Measurements from ENCODE around the gene THBD. TPM values are rescaled to one million over a fixed set of nuclear protein-coding genes. Genes with fewer than 3 reads are reported as not detected.
A peak's percentile ranks its signal among the peaks of the same experiment; 100 is the strongest.

Gene THBD
- polyA plus RNA-seq, 1 experiment, result 0.04 TPM

DNA sequence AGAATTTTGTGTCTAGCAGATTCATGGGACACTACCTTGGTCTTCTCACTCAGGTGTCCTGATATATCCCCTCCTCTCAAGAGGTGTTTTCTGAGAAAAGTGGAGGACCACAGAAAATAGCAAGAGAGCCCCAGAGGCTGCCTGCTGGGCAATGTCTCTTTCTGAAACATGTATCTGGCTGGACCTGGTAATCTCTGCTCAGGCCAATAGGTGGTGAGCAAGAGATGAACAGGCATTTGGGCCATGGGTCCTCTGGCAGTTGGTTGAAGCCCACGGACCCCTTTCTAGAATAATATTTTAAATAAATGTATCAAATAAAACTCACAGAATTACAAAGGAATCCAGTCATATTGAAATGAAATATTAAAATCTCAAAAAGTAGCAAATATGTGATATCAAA lies 8.8 kb upstream of the THBD start:
- no peaks in the 10 kb centered on the region for H3K36me3 ChIP-seq (ENCODE audit: control insufficient read depth, insufficient read depth, low read length)
- H3K27me3 ChIP-seq (ENCODE audit: control insufficient read depth, insufficient read depth, low read length), result no peaks in the 10 kb centered on the region
- H3K4me3 ChIP-seq (ENCODE audit: low read depth, low read length), result no peak overlapping the region
- CTCF ChIA-PET, result interaction anchor here (1.2 kb wide), 1 partner anchor 177 kb away, joined by 5 read pairs; no protein-coding TSS in a partner anchor
- no peak for DNase-seq (ENCODE audit: low read depth)
- TF ChIP-seq, protein P1, sequence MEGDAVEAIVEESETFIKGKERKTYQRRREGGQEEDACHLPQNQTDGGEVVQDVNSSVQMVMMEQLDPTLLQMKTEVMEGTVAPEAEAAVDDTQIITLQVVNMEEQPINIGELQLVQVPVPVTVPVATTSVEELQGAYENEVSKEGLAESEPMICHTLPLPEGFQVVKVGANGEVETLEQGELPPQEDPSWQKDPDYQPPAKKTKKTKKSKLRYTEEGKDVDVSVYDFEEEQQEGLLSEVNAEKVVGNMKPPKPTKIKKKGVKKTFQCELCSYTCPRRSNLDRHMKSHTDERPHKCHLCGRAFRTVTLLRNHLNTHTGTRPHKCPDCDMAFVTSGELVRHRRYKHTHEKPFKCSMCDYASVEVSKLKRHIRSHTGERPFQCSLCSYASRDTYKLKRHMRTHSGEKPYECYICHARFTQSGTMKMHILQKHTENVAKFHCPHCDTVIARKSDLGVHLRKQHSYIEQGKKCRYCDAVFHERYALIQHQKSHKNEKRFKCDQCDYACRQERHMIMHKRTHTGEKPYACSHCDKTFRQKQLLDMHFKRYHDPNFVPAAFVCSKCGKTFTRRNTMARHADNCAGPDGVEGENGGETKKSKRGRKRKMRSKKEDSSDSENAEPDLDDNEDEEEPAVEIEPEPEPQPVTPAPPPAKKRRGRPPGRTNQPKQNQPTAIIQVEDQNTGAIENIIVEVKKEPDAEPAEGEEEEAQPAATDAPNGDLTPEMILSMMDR (IDR thresholded peaks at IDR 0.05; ENCODE audit: insufficient read depth, low read depth, low read length), result no peak
- POLR2A ChIA-PET, result interaction anchor here (0.6 kb wide), 1 partner anchor 310 kb away, joined by 3 read pairs; no protein-coding TSS in a partner anchor

DNA sequence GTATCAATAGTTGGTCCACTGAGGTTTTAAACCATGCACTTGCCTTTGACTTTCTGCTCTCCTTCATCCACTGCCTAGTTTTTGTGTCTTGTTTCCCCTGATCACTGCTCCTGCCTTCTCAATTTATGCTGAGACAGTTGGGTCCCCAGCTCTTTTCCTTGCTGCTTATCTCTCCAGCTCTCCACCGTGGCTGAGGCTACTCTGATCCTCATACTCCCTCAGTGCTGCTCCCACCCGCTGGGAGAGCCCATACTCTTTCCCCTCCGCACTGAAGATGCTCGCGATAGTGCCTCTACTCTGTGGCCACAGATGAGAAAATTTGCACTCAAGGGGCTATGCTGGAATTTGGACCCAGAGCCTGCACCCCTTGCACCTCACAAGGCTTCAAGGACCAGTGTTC lies 3.4 kb upstream of the THBD start:
- CTCF ChIA-PET, result interaction anchor here (1.1 kb wide), 1 partner anchor 183 kb away, joined by 3 read pairs; no protein-coding TSS in a partner anchor
- DNase-seq (ENCODE audit: low read depth), result no peak
- no peaks in the 10 kb centered on the region for H3K36me3 ChIP-seq (ENCODE audit: control insufficient read depth, insufficient read depth, low read length)
- peaks cover 18% of the 10 kb centered on the region for H3K27me3 ChIP-seq (ENCODE audit: control insufficient read depth, insufficient read depth, low read length)
- TF ChIP-seq, protein P1 (IDR thresholded peaks at IDR 0.05; ENCODE audit: insufficient read depth, low read depth, low read length), result no peak
- POLR2A ChIA-PET, result no interaction called here
- no peak overlapping the region for H3K4me3 ChIP-seq (ENCODE audit: low read depth, low read length)

DNA sequence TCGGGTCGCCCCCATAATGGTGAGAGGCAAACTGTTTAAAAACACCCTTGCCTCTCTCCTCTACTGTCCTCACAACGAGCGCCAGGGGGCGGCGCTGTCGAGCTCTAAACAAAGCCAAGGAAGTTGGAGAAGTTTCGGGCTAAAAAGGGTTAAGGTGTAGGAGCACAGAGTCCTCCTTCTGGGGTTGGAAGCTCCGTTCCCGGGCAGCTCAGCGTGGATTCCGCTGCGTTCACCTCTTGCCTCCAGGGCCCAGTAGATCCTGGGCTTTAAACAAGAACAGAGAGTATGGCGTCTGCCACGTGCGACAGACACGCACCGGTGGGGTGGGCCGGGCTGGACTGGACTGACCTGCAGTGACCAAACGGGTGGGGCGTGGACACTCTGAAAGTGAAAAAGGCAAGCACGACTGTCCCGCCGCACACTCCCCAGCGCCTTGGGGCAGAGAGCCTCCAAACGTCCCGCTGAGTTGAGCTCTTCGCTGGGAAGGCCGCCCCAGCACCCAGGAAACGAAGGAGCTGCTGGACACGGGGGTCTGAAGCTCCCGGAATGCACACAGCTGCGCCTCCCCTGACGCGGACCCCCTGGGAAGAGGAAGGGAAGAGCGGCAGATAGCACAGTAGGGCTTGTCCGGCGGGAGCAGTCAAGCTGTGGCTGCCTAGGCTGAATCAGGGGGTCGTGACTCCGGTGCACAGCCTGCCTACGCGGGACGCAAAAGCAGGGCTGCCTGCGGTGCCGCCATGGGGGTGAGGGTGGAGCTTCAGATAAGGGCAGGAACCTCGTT lies 1.6 kb upstream of the THBD start:
- H3K27me3 ChIP-seq (ENCODE audit: control insufficient read depth, insufficient read depth, low read length), result peaks cover 27% of the 10 kb centered on the region
- POLR2A ChIA-PET, result no interaction called here
- H3K4me3 ChIP-seq (ENCODE audit: low read depth, low read length), result peak overlapping the region; percentile 22
- CTCF ChIA-PET, result interaction anchor here (0.6 to 2.6 kb wide), 15 partner anchors 9 to 1826 kb away, joined by 3 to 10 read pairs (median 4); no protein-coding TSS in a partner anchor
- TF ChIP-seq, protein P1 (IDR thresholded peaks at IDR 0.05; ENCODE audit: insufficient read depth, low read depth, low read length), result peak; percentile 55
- no peak for DNase-seq (ENCODE audit: low read depth)
- H3K36me3 ChIP-seq (ENCODE audit: control insufficient read depth, insufficient read depth, low read length), result no peaks in the 10 kb centered on the region

DNA sequence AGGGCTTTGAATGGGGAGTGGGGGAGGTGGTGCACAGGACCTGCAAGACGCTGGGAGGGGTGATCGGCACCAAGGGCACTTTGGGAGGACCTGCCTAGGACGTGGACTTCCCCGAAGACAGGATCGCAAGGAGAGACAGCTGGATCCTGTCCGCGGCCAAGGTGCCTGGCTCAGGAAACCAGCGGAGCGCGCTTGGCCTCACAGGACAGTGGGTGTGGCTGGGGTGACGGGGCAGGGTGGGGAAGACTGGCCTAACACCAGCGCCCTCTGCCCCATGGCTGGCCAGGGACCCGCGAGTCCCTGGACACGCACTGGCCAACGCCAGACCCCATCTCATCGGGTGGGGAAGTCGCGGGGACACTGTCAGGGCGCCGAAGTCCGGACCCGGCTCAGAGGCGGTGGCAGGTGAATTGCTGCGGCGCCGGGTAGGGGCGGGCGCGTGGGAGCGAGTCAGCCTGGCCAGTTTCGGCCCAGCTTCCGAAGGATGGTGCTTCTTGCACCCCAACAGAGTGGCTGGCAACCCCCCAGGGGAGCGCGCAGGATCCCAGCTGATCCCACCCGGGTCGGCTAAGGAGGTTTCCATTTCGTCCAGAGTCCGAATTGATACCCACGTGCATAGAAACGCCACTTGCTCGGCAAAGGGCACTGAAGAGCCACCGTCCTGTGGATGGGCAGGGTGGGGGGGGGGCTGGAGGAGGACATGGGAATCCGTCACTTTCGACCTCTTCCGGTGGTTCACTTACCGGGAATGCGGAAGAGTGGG lies 785 bp upstream of the THBD start:
- H3K27me3 ChIP-seq (ENCODE audit: control insufficient read depth, insufficient read depth, low read length), result peaks cover 27% of the 10 kb centered on the region
- POLR2A ChIA-PET, result no interaction called here
- H3K4me3 ChIP-seq (ENCODE audit: low read depth, low read length), result peak overlapping the region; percentile 22
- no peaks in the 10 kb centered on the region for H3K36me3 ChIP-seq (ENCODE audit: control insufficient read depth, insufficient read depth, low read length)
- DNase-seq (ENCODE audit: low read depth), result no peak
- TF ChIP-seq, protein P1 (IDR thresholded peaks at IDR 0.05; ENCODE audit: insufficient read depth, low read depth, low read length), result no peak
- CTCF ChIA-PET, result interaction anchor here (0.6 to 2.6 kb wide), 12 partner anchors 9 to 360 kb away, joined by 3 to 10 read pairs (median 5); no protein-coding TSS in a partner anchor
